ENCODE measurements around the gene RPS6KA2.

The RPS6KA2 gene

GRCh38 chr6:166422201-166422940 is 204.7 kb downstream of the RPS6KA2 start:
- no peak for DNase-seq (ENCODE audit: low read depth in 3 of 3)

DNA sequence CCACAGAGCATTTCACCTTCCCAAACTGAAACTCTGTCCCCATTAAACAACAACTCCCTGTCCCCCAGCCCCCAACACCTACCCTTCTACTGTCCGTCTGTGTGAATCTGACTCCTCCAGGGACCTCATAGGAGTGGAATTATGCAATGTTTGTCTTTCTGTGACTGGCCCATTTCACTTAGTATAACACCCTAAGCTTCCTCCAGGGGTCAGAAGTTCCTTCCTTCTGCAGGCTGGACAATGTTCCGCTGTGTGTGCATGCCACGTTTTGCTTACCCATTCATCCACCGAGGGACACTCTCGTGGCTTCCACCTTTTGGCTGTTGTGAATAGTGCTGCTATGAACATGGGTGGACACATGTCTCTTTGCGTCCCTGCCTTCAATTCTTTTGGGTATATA is 206.7 kb downstream of the RPS6KA2 start:
- no peak for DNase-seq (ENCODE audit: low read depth in 3 of 3)

DNA sequence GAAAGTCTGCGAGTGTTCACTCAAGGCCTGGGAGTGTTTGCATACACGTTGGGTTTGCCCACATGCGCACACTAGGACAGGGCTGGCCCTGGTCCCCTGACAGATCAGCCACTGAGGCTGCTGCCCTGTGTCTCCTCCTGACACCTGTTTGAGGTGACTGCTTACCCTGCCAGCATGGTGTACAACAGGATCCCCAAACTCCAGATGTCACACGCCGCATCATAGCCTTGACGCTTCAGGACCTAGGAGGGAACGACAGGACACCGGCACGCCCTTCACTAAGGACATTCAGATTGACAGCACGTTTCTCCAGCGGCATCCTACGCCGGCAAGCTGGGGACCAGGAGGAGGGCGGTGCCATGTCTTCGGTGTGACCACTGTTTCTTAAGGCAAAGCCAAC is 207.3 kb downstream of the RPS6KA2 start:
- DNase-seq (ENCODE audit: low read depth in 3 of 3), result no peak

- peak in 1 of 3 experiments; percentile 61 for DNase-seq (ENCODE audit: low read depth in 3 of 3)
Measured at GRCh38 chr6:166419286-166419685, 207.8 kb downstream of the RPS6KA2 start.

DNA sequence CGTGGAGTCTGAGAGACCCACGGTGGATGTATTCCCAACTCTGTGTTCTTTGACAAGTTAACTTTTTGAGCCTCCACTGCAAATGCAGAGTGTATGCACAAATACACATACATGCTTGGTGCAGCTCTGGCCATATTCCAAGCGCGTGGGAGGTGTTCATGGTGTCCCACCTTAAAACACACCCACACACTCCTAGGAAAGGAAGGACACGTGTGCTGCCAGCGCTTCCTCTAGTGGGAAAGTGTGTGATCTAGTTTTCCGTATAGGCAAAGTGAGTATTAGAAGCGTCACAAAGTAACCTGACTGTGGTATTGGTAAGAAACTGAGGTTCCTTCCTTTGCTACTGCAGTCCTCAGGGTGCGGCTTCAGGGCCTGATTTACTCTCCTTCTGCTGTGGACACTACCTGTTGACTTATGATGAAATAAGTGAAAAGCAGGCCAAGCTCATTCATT is 208.3 kb downstream of the RPS6KA2 start:
- no peak for DNase-seq (ENCODE audit: low read depth in 3 of 3)

DNA sequence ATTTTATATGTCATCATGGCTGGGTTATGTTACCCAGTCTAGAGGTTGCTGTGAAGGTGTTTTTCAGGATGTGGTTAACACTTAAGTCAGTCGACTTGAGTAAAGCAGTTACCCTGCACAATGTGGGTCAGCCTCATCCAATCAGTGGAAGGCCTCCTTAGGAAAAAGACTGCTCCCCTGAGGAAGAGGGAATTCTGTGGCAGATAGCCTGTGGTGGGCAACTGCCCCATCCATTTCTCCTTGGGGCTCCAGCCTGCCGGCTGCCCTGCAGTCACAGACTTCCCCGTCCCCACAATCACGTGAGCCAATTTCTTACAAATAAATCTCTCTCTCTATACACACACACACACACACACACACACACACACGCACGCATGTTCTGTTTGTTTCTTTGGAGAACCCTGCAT is 209.8 kb downstream of the RPS6KA2 start:
- no peak for DNase-seq (ENCODE audit: low read depth in 3 of 3)

- no peak for DNase-seq (ENCODE audit: low read depth in 3 of 3)
Measured at GRCh38 chr6:166415833-166416347, 211.2 kb downstream of the RPS6KA2 start.

DNA sequence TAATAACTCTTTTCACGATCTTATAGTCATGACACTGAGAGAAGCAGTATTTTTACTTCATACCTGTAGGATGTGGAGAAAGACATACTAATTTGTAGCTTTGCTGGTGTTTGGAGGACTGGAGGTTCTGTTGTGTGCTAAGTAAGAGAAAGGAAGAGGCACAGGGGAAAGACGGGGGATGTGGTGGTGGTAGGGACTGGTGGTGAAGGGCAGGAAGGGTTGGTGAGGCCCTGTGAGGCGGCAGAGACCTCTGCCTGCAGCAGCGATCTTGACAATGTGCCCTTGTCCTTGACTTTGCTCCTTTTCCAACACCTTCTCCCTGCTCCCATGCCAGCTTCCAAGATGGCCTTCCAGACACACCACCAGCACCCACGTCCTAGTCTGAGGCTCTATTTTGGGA is 211.7 kb downstream of the RPS6KA2 start:
- no peak for DNase-seq (ENCODE audit: low read depth in 3 of 3)

DNA sequence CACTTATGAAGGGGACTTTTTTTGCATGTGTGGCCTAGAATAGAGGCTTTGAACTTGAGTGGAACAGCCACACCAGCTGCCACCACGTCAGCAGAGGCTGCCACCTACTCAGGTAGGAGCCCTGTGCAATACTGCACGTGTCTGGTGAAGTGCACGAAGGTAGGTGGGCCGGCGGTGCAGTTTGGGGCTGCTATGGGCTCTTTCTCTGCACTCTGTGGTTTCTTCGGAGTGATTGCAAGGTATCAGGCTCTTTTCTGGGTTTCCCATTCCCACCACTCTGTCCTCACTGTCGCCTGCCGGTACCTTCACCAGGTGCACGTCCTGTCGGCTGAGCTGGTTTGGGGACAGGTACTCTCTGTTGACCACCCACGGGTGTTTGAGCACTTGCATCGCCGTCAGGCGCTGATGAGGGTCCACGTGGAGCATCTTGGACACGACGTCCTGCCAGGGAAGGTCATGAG is 213.5 kb downstream of the RPS6KA2 start:
- no peak for DNase-seq (ENCODE audit: low read depth in 3 of 3)

DNA sequence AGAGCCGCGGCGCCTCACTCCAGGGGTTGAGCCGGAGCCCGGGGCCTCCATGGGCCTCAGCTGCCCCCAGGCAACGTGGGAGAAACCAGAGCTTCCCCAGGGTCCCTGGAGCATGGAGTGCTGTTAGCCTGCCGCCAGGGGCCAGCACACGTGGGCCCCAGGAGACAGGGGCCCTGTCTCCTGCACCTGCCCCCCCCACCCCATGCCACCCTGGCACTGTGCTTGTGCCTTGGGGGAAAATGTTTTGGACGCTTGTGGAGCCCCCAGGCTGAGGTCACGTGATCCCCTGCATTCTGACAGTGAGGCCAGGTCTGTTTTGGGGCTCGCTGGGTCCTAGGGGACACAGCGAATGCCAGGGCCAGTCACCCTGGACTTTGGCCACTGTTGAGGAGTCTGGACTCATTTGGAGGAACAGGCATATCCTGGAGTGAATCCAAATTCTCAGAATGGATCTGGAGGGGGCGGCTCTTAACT is 214.1 kb downstream of the RPS6KA2 start:
- no peak for DNase-seq (ENCODE audit: low read depth in 3 of 3)

GRCh38 chr6:166412156-166412910 is 214.7 kb downstream of the RPS6KA2 start:
- DNase-seq (ENCODE audit: low read depth in 3 of 3), result no peak

GRCh38 chr6:166411721-166412151 is 215.3 kb downstream of the RPS6KA2 start:
- DNase-seq (ENCODE audit: low read depth in 3 of 3), result no peak

- no peak for DNase-seq (ENCODE audit: low read depth in 3 of 3)
Measured at GRCh38 chr6:166411271-166411670, 215.8 kb downstream of the RPS6KA2 start.

DNA sequence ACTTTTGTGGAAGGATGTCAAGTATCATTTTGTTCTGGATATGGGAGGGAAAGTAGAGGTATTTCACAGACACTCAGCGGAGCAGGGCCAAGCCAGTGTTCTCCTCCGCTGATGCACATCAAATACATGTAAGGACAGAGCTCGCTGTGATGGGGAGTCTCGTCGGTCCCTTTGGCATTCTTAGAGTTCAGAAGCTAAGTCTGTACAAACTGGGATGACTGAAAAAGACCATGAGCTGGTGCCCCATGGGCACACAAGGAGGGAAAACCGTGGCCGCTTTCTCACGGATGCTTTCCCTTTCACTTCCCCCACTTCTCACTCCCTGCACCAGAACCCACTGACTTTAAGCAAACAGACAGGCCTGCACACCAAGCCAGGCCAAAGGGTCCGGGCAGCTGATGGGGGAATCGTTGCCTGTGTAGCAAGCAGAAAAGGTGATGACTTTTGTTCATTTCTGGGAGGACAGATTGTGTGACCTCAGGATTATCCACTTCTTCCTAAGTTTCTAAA is 216.6 kb downstream of the RPS6KA2 start:
- DNase-seq (ENCODE audit: low read depth in 3 of 3), result no peak

DNA sequence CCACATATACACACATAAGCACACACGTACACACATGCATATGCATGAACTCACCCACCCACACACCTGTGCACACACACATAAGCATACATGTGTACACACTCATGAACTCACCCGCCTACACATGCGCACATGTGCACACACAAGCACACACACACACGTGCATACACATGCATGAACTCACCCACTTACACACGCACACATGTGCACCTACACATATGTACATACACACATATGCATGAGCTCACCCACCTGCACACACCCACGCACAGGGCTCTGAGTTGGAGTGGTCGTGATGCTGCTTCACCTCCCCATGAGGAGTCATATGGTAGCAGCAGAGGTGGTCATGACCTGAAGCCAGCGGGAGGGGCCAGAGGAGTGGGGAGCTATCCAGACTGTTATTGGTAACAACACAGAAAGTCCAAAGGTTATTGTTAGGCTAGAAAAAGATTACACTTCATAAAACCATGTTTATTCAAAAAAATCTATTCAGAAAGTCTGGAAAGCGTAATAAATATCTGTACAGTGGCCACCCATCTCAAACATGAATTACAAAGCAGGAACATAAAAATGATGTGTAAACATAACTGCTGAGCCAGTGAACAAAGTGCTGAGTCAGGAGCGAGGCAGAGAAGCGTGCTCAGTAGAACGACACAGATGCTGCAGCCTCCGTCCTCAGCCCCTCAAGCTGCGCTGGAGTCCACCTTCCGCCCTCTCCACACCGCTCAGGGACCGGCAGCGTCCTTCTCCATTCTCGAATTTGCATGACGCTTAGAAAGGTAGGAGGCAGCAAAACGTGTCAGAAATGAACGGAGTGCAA is 217.9 kb downstream of the RPS6KA2 start:
- no peak for DNase-seq (ENCODE audit: low read depth in 3 of 3)

- no peak for DNase-seq (ENCODE audit: low read depth in 3 of 3)
Measured at GRCh38 chr6:166406197-166406596, 220.9 kb downstream of the RPS6KA2 start.

DNA sequence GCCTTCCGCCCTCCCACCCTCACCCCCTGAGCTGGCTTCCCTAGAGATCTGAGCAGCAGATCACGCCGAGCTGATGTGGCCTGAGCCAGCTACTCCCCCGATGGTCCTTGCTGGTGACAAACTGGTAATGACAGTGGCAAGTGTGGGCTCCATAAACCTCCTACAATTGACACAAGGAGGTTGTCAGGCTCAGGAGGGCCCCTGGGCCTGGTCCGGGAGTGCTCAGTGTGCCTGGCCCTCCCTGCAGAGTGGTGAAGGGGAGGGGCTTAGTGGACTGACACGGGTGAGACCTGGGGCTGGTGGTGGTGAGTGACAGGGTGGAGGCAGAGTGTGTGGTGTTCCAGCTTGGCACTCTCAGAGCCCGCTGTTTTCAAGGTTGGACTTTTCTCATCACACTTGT is 221.7 kb downstream of the RPS6KA2 start:
- no peak for DNase-seq (ENCODE audit: low read depth in 3 of 3)

DNA sequence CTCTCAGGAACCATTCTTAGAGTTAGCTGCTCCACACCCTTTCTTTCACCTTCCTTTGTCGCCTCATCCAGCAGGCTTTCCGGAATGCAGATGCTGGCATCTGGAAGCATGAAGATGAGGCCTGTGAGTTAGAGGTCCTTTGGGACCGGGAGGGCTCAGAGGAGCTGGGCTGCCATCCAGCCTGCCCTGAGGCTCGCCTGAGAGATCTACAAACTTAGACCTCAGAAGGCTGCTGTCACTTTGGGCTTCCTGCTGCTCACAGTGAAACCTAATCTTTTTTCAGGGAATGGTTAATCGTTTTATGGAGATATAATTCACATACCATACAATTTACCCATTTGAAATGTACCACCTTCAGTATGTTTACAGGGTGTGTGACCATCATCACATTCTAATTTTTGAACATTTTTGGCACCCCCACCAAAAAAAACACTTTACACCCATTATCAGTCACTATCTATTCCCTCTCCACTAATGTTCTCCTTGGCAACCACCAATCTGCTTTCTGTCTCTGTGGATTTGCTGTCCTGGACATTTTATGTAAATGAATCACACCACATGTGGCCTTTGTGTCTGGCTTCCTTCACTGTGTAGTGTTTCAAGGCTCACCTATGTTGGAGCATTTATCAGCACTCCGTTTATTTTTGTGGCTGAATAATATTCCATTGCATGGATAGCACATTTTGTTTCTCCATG is 224.3 kb downstream of the RPS6KA2 start:
- DNase-seq (ENCODE audit: low read depth in 3 of 3), result no peak

GRCh38 chr6:166400649-166401250 is 226.3 kb downstream of the RPS6KA2 start:
- peak in 1 of 3 experiments; percentile 42 for DNase-seq (ENCODE audit: low read depth in 3 of 3)

GRCh38 chr6:166400181-166400580 is 226.9 kb downstream of the RPS6KA2 start:
- DNase-seq (ENCODE audit: low read depth in 3 of 3), result no peak

All from stimulated activated CD4-positive, alpha-beta T cell treated with anti-CD3 and anti-CD28 coated beads, TNF-alpha, amount 100 ng/mL, for 24 hours (primary cell).